BLaER1 treated with 17β-estradiol and CSF1 and Interleukin-3, amounts not matched to agents 10 nM and 100 nM (cell line): ENCODE measurements around the gene CCL4.

Source experiments
- H3K27ac ChIP-seq, 11 experiments: shearing (Covaris generic); formaldehyde crosslinking; 2 replicates each; pipeline ENCODE4 v1.8.1; 2022
- H3K27me3 ChIP-seq, 11 experiments: shearing (Covaris generic); formaldehyde crosslinking; 2 replicates each; pipeline ENCODE4 v1.8.1; 2022
- H3K36me3 ChIP-seq, 11 experiments: shearing (Covaris generic); formaldehyde crosslinking; 2 replicates each; pipeline ENCODE4 v1.8.1; 2022
- H3K4me1 ChIP-seq, 10 experiments: shearing (Covaris generic); formaldehyde crosslinking; 2 replicates each; pipeline ENCODE4 v1.8.1; 2022
- H3K4me2 ChIP-seq, 11 experiments: shearing (Covaris generic); formaldehyde crosslinking; 2 replicates each; pipeline ENCODE4 v1.8.1; 2022
- H3K4me3 ChIP-seq, 10 experiments: shearing (Covaris generic); formaldehyde crosslinking; 2 replicates each; pipeline ENCODE4 v1.8.1; 2022
- H3K9ac ChIP-seq, 11 experiments: shearing (Covaris generic); formaldehyde crosslinking; 2 replicates each; pipeline ENCODE4 v1.8.1; 2022
- H3K9me3 ChIP-seq, 11 experiments: shearing (Covaris generic); formaldehyde crosslinking; replicated peaks in 1 of 11; 2 replicates each; pipeline ENCODE4 v1.8.1; 2022
- H4K20me1 ChIP-seq, 11 experiments: shearing (Covaris generic); formaldehyde crosslinking; 2 replicates each; pipeline ENCODE4 v1.8.1; 2022
- Cebpa-rat ChIP-seq, 11 experiments: shearing (Covaris generic); IDR thresholded peaks; 2 replicates each; pipeline ENCODE4 v1.8.1; 2022

The CCL4 gene

GRCh38 chr17:36142806-36143205 lies 39.2 kb downstream of the CCL4 start:
- Histone ChIP-seq H4K20me1 (no peaks in the 10 kb centered on the region), H3K36me3 (no peaks in the 10 kb centered on the region), H3K4me3 (no peak overlapping the region), H3K4me1 (peaks cover 0 to 44% (median 4%) of the 10 kb centered on the region in 10 experiments; a peak in 8 of 20 replicates), H3K9me3 (peaks cover 0 to 10% (median 5%) of the 10 kb centered on the region in 11 experiments; a peak in 7 of 22 replicates), H3K9ac (no peak overlapping the region), H3K27me3 (no peaks in the 10 kb centered on the region), H3K27ac (no peak overlapping the region), H3K4me2 (no peak overlapping the region)
- TF ChIP-seq Cebpa-rat (IDR thresholded peaks at IDR 0.05), result no peak

GRCh38 chr17:36144014-36144413 lies 40.4 kb downstream of the CCL4 start:
- Histone ChIP-seq H3K4me2 (peak overlapping the region in 2 of 11 experiments; percentile 45 to 75; a peak in 4 of 22 replicates), H3K27me3 (no peaks in the 10 kb centered on the region), H3K9ac (no peak overlapping the region), H3K36me3 (no peaks in the 10 kb centered on the region), H3K9me3 (no peaks in the 10 kb centered on the region), H3K27ac (no peak overlapping the region), H4K20me1 (no peaks in the 10 kb centered on the region), H3K4me1 (peaks cover 0 to 55% (median 5%) of the 10 kb centered on the region in 10 experiments; a peak in 12 of 20 replicates), H3K4me3 (no peak overlapping the region)
- no peak for TF ChIP-seq Cebpa-rat (IDR thresholded peaks at IDR 0.05)

- Histone ChIP-seq H3K27ac (no peak overlapping the region), H3K9me3 (no peaks in the 10 kb centered on the region), H4K20me1 (no peaks in the 10 kb centered on the region; a peak in 1 of 22 replicates), H3K27me3 (no peaks in the 10 kb centered on the region), H3K4me1 (peaks cover 0 to 66% (median 9%) of the 10 kb centered on the region in 10 experiments; a peak in 12 of 20 replicates), H3K4me2 (peak overlapping the region in 2 of 11 experiments; percentile 45 to 75; a peak in 2 of 22 replicates), H3K4me3 (no peak overlapping the region), H3K9ac (no peak overlapping the region), H3K36me3 (no peaks in the 10 kb centered on the region)
- TF ChIP-seq Cebpa-rat (IDR thresholded peaks at IDR 0.05), result no peak
Measured at GRCh38 chr17:36144981-36145729, 41.5 kb downstream of the CCL4 start.

- peak overlapping the region in 5 of 11 experiments; percentile 15 to 82 (median 75); a peak in 7 of 22 replicates for H3K4me2 ChIP-seq
- no peak for TF ChIP-seq Cebpa-rat (IDR thresholded peaks at IDR 0.05)
- peak overlapping the region in 3 of 11 experiments; percentile 26 to 57 (median 48); a peak in 4 of 22 replicates for H3K9ac ChIP-seq
- no peaks in the 10 kb centered on the region for H3K9me3 ChIP-seq
- peak overlapping the region in 2 of 11 experiments; percentile 19 to 61; a peak in 1 of 22 replicates for H3K27ac ChIP-seq
- no peaks in the 10 kb centered on the region for H3K27me3 ChIP-seq
- H4K20me1 ChIP-seq, result no peaks in the 10 kb centered on the region; a peak in 1 of 22 replicates
- peak overlapping the region in 3 of 10 experiments; percentile 10 to 40 (median 19); a peak in 2 of 20 replicates for H3K4me3 ChIP-seq
- peaks cover 0 to 86% (median 9%) of the 10 kb centered on the region in 10 experiments; a peak in 12 of 20 replicates for H3K4me1 ChIP-seq
- H3K36me3 ChIP-seq, result no peaks in the 10 kb centered on the region
Measured at GRCh38 chr17:36147601-36148000, 44.0 kb downstream of the CCL4 start.

- Histone ChIP-seq H3K4me3 (peak overlapping the region in 3 of 10 experiments; percentile 19 to 40 (median 32); a peak in 4 of 20 replicates), H3K4me1 (peaks cover 0 to 93% (median 11%) of the 10 kb centered on the region in 10 experiments; a peak in 12 of 20 replicates), H3K36me3 (no peaks in the 10 kb centered on the region), H3K9ac (peak overlapping the region in 6 of 11 experiments; percentile 4 to 58 (median 43); a peak in 10 of 22 replicates), H3K27ac (peak overlapping the region in 5 of 11 experiments; percentile 1 to 63 (median 46); a peak in 7 of 22 replicates), H3K4me2 (peak overlapping the region in 7 of 11 experiments; percentile 12 to 82 (median 62); a peak in 12 of 22 replicates), H4K20me1 (no peaks in the 10 kb centered on the region; a peak in 1 of 22 replicates), H3K27me3 (no peaks in the 10 kb centered on the region), H3K9me3 (no peaks in the 10 kb centered on the region)
- no peak for TF ChIP-seq Cebpa-rat (IDR thresholded peaks at IDR 0.05)
Measured at GRCh38 chr17:36148559-36149295, 45.1 kb downstream of the CCL4 start.

- H3K9ac ChIP-seq, result peak overlapping the region in 8 of 11 experiments; percentile 1 to 58 (median 22); a peak in 9 of 22 replicates
- no peaks in the 10 kb centered on the region for H3K9me3 ChIP-seq
- no peaks in the 10 kb centered on the region; a peak in 1 of 22 replicates for H4K20me1 ChIP-seq
- H3K27ac ChIP-seq, result peak overlapping the region in 7 of 11 experiments; percentile 1 to 63 (median 36); a peak in 8 of 22 replicates
- no peaks in the 10 kb centered on the region for H3K27me3 ChIP-seq
- H3K4me2 ChIP-seq, result peak overlapping the region in 7 of 11 experiments; percentile 12 to 82 (median 62); a peak in 12 of 22 replicates
- no peak for TF ChIP-seq Cebpa-rat (IDR thresholded peaks at IDR 0.05)
- no peaks in the 10 kb centered on the region for H3K36me3 ChIP-seq
- peak overlapping the region in 2 of 10 experiments; percentile 19 to 40; a peak in 2 of 20 replicates for H3K4me3 ChIP-seq
- H3K4me1 ChIP-seq, result peaks cover 0 to 93% (median 12%) of the 10 kb centered on the region in 10 experiments; a peak in 12 of 20 replicates
Measured at GRCh38 chr17:36149296-36149820, 45.7 kb downstream of the CCL4 start.

- H4K20me1 ChIP-seq, result no peaks in the 10 kb centered on the region; a peak in 1 of 22 replicates
- H3K9ac ChIP-seq, result no peak overlapping the region
- H3K4me1 ChIP-seq, result peaks cover 0 to 84% (median 12%) of the 10 kb centered on the region in 10 experiments; a peak in 12 of 20 replicates
- H3K4me2 ChIP-seq, result peak overlapping the region in 3 of 11 experiments; percentile 69 to 74 (median 74); a peak in 5 of 22 replicates
- no peak for TF ChIP-seq Cebpa-rat (IDR thresholded peaks at IDR 0.05)
- H3K4me3 ChIP-seq, result no peak overlapping the region
- no peaks in the 10 kb centered on the region for H3K27me3 ChIP-seq
- H3K36me3 ChIP-seq, result no peaks in the 10 kb centered on the region
- no peaks in the 10 kb centered on the region for H3K9me3 ChIP-seq
- no peak overlapping the region for H3K27ac ChIP-seq
Measured at GRCh38 chr17:36151891-36152638, 48.4 kb downstream of the CCL4 start.

GRCh38 chr17:36152639-36153120 lies 49.1 kb downstream of the CCL4 start:
- H3K27ac ChIP-seq, result peak overlapping the region in 2 of 11 experiments; percentile 38 to 59; a peak in 3 of 22 replicates
- no peak overlapping the region for H3K4me3 ChIP-seq
- H3K4me2 ChIP-seq, result peak overlapping the region in 3 of 11 experiments; percentile 69 to 74 (median 74); a peak in 6 of 22 replicates
- H4K20me1 ChIP-seq, result no peaks in the 10 kb centered on the region; a peak in 1 of 22 replicates
- H3K36me3 ChIP-seq, result no peaks in the 10 kb centered on the region
- no peak overlapping the region; a peak in 1 of 22 replicates for H3K9ac ChIP-seq
- no peaks in the 10 kb centered on the region for H3K9me3 ChIP-seq
- no peaks in the 10 kb centered on the region for H3K27me3 ChIP-seq
- H3K4me1 ChIP-seq, result peaks cover 0 to 78% (median 8%) of the 10 kb centered on the region in 10 experiments; a peak in 12 of 20 replicates
- no peak for TF ChIP-seq Cebpa-rat (IDR thresholded peaks at IDR 0.05)
